ENCODE measurements around the gene ABCA9. TPM values are rescaled to one million over a fixed set of nuclear protein-coding genes. Genes with fewer than 3 reads are reported as not detected.

Gene ABCA9
- total and polyA plus RNA-seq, 2 experiments from 2014 or later = not detected

- no peak for TF ChIP-seq REST (IDR thresholded peaks at IDR 0.05; ENCODE audit: unreplicated experiment)
- no peak for TF ChIP-seq EZH2 (IDR thresholded peaks at IDR 0.05; ENCODE audit: low read depth, unreplicated experiment)
- TF ChIP-seq CTCF (conservative IDR thresholded peaks at IDR 0.05; ENCODE audit: low read depth in 2 of 2) = no peak
- TF ChIP-seq POLR2AphosphoS5 (IDR thresholded peaks at IDR 0.05; ENCODE audit: low read depth) = no peak
- no peak for TF ChIP-seq ETS1 (IDR thresholded peaks at IDR 0.05)
- no peak for TF ChIP-seq STAT1 (IDR thresholded peaks at IDR 0.05; ENCODE audit: unreplicated experiment)
- no peak for TF ChIP-seq ZNF114 (CRISPR knock-in tag; IDR thresholded peaks at IDR 0.05)
- no peak for TF ChIP-seq JUNB (IDR thresholded peaks at IDR 0.05; ENCODE audit: unreplicated experiment)
- no peak for TF ChIP-seq CREB1 (CRISPR knock-in tag; IDR thresholded peaks at IDR 0.05; ENCODE audit: low read depth)
- Mint-ChIP-seq H3K36me3 (ENCODE audit: low read depth) (no peaks in the 10 kb centered on the region), H3K4me1 (no peaks in the 10 kb centered on the region), H3K27me3 (ENCODE audit: insufficient read depth, low read depth, poor library complexity) (no peaks in the 10 kb centered on the region), H3K9me3 (no peaks in the 10 kb centered on the region), H3K4me3 (no peak overlapping the region), H3K27ac (no peak overlapping the region)
- Histone ChIP-seq H3F3A (replicated peaks; ENCODE audit: low read depth) (no peaks in the 10 kb centered on the region), H3K79me2 (replicated peaks; ENCODE audit: insufficient read depth) (no peaks in the 10 kb centered on the region), H3K4me2 (no peak overlapping the region), H2AFZ (no peak overlapping the region), H3K4me3 (no peak overlapping the region), H3K27ac (ENCODE audit: low read depth) (no peak overlapping the region), H3K9me2 (ENCODE audit: insufficient read depth) (no peaks in the 10 kb centered on the region), H4K20me1 (replicated peaks; ENCODE audit: insufficient read depth) (no peaks in the 10 kb centered on the region), H3K27me3 (ENCODE audit: insufficient read depth) (no peaks in the 10 kb centered on the region), H3K4me1 (ENCODE audit: insufficient read depth) (no peaks in the 10 kb centered on the region), H3K36me3 (ENCODE audit: insufficient read depth) (no peaks in the 10 kb centered on the region)
- no peak for ATAC-seq
- DNase-seq (ENCODE audit: low spot score) = no peak
Measured at GRCh38 chr17:68957944-68958343, 102.8 kb downstream of the ABCA9 start.
